22Rv1 (cell line): ENCODE data around the gene SKIC2.

Experiments used
- H3K27ac ChIP-seq: fragments of 450-650 bp; 2 replicates; pipeline ENCODE4 v1.5.1; 2017
- ZFX ChIP-seq: fragments of 450-650 bp; IDR thresholded peaks from 2 replicates; pipeline ENCODE4 v1.6.1; 2017; ENCODE audit warnings: antibody characterized with exemption, borderline replicate concordance
- TF ChIP-seq, protein P1 (sequence below): fragments of 450-650 bp; IDR thresholded peaks from 2 replicates; pipeline ENCODE4 v1.5.1; 2017; ENCODE audit warnings: mild to moderate bottlenecking

Gene SKIC2

DNA sequence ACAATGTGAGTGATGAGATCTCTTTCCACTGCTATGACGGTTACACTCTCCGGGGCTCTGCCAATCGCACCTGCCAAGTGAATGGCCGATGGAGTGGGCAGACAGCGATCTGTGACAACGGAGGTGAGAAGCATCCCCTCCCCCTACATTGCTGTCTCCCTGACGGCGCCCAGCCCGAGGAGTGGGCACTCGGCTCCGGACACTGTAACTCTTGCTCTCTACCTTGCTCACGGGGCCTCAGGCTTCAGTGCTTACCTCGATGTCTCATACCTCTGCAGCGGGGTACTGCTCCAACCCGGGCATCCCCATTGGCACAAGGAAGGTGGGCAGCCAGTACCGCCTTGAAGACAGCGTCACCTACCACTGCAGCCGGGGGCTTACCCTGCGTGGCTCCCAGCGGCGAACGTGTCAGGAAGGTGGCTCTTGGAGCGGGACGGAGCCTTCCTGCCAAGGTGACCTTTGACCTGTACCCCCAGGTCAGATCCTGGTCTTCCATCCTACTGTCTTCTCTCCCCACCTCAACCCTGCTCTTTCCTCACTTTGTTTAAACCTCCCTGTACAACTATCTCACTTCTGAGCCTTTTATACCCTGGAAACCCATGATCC, 11.8 kb upstream of the SKIC2 start:
- H3K27ac ChIP-seq, result no peak overlapping the region
- TF ChIP-seq ZFX, result no peak
- TF ChIP-seq, protein P1, sequence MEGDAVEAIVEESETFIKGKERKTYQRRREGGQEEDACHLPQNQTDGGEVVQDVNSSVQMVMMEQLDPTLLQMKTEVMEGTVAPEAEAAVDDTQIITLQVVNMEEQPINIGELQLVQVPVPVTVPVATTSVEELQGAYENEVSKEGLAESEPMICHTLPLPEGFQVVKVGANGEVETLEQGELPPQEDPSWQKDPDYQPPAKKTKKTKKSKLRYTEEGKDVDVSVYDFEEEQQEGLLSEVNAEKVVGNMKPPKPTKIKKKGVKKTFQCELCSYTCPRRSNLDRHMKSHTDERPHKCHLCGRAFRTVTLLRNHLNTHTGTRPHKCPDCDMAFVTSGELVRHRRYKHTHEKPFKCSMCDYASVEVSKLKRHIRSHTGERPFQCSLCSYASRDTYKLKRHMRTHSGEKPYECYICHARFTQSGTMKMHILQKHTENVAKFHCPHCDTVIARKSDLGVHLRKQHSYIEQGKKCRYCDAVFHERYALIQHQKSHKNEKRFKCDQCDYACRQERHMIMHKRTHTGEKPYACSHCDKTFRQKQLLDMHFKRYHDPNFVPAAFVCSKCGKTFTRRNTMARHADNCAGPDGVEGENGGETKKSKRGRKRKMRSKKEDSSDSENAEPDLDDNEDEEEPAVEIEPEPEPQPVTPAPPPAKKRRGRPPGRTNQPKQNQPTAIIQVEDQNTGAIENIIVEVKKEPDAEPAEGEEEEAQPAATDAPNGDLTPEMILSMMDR, result no peak

DNA sequence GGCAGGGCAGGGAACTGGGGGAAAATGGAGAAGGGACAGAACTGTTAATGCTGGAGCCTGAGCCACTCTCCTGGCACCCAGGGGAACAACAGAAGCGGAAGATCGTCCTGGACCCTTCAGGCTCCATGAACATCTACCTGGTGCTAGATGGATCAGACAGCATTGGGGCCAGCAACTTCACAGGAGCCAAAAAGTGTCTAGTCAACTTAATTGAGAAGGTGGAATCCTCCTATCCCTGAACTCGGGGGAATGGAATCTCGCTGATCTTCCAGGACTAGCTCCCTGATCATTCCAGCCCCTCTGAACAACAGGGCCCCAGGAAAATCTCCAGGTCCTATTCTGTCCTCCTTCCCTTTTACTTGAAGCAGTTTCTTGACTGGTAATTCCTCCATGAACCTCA, 11.1 kb upstream of the SKIC2 start:
- H3K27ac ChIP-seq, result no peak overlapping the region
- TF ChIP-seq, protein P1, result no peak
- TF ChIP-seq ZFX, result no peak

DNA sequence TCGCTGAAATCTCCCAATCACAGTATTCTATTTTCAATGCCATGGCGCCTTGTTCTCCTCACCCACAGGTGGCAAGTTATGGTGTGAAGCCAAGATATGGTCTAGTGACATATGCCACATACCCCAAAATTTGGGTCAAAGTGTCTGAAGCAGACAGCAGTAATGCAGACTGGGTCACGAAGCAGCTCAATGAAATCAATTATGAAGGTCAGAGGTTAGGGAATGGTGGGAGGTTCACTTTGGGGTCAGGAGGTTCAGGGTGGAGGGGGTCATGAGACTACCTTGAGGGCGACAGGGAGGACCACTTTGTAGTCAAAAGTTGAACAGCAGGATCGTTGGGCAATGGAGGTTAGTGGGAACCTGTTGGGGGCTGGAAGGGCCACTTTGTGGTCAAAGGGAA, 10.7 kb upstream of the SKIC2 start:
- no peak overlapping the region for H3K27ac ChIP-seq
- TF ChIP-seq ZFX, result no peak
- TF ChIP-seq, protein P1, result no peak

DNA sequence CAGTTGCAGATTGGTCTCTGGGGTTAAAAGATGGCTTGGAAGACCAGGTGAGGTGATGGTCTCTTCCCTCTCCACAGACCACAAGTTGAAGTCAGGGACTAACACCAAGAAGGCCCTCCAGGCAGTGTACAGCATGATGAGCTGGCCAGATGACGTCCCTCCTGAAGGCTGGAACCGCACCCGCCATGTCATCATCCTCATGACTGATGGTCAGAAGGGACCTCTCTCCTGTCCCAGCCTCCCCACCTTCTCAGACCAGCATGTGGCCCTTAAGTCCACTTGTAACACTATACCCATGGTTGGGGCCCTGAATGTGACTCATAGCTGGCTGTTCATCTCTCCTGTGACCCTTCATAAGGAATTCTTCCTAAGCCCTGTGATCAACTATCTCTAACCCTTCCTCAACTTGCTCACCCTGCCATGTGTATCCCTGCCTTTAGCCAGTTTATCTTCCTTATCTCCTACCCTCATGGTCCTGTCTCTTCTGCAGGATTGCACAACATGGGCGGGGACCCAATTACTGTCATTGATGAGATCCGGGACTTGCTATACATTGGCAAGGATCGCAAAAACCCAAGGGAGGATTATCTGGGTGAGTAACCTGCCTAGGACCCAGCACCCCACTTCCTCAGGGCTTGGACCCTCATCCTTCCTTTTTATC, 10.1 kb upstream of the SKIC2 start:
- no peak for TF ChIP-seq ZFX
- TF ChIP-seq, protein P1, result no peak
- no peak overlapping the region for H3K27ac ChIP-seq

DNA sequence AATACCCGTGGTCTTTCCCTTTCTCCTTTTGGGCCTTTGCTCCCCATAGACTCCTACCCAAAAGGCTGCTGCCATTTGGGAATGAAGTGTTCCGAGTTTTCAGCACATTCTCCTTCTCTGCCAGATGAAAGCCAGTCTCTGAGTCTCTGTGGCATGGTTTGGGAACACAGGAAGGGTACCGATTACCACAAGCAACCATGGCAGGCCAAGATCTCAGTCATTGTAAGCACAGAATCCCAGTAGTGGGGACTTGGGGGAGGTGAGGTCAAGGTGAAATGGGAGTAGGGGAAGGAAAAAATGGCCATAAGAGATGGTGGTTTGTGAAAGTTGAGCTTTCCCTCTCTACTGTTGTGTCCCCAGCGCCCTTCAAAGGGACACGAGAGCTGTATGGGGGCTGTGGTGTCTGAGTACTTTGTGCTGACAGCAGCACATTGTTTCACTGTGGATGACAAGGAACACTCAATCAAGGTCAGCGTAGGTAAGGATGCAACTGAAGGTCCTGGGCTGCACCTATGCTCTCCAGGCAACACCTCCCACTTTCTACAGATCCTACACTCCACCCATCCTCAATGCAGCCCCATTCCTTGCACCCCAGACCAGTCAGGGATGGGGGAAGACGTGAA, 8.9 kb upstream of the SKIC2 start:
- TF ChIP-seq ZFX, result no peak
- TF ChIP-seq, protein P1, result no peak
- H3K27ac ChIP-seq, result no peak overlapping the region

DNA sequence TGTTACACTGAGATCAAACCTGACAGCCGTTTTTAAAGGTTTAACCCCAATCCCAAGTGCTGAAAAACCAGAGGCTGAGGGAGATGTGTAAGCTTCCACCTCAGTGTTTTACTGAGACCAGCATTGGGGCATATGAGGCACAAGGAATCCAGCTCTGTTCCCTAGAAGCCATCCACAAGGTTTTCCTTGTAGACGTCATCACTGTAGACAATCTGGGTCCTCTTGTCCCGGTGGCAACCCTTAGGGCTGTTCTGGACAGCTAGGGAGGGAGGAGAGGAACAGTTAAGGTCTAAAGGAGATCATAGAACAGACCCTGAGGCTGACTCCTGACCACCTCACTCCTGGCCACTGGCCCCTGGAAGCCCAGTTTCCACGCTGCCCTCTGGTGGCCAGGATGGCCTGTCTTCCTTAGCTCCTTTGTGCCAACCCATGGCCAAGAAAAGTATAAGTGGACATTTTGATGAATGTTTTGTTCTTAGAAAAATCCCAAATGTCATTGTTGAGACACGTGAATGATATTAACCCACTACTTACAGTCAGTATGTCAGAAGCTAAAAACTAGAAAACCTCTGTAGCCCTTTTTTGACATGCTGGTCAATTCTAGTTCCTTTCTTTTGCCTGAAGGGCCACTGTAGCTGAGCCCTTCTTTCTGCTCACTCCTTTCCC, 6.7 kb upstream of the SKIC2 start:
- no peak for TF ChIP-seq ZFX
- TF ChIP-seq, protein P1, result peak; percentile 87
- H3K27ac ChIP-seq, result no peak overlapping the region

DNA sequence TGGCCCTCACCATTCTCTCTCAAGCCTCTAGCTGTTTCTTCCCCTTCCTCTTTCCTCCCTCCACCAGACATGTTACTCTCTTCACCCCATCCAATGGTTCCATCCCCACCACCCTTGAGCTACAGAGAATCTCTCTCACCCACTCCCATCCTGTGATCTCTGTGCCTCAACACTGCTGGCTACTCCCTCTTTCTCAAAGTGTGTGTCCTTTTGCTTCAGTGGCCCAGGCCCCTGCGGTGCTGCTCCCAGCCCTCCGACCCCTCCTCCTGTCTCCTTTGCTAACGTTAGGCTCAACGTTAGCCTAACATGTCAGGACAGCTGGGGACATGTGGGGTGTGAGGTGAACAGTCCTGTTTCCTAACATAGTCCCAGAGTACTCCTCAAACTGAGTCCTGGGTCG, 6.1 kb upstream of the SKIC2 start:
- TF ChIP-seq, protein P1, result no peak
- TF ChIP-seq ZFX, result no peak
- H3K27ac ChIP-seq, result no peak overlapping the region
